Osteoblast (primary cell): ENCODE measurements around the gene ZNF689. TPM values are rescaled to one million over a fixed set of nuclear protein-coding genes. Genes with fewer than 3 reads are reported as not detected.
"Not testable (repeated sequence)": the region's sequence is repeated elsewhere in the genome, so short reads cannot be mapped to it uniquely, and the experiment has no call there.

Experiments used
- DNase-seq: peaks from one replicate; pipeline ENCODE4 v3.0.0; 2011; ENCODE audit warnings: low spot score, mixed read lengths; ENCODE audit not compliant: insufficient read length; ENCODE audit errors: missing footprints
- H2AFZ ChIP-seq: 2 replicates; pipeline ENCODE4 v1.6.0; 2011; ENCODE audit warnings: mild to moderate bottlenecking, low read length
- H3K27ac ChIP-seq: 2 replicates; pipeline ENCODE4 v1.5.1; 2011; ENCODE audit warnings: mild to moderate bottlenecking, low read depth, low read length, moderate library complexity
- H3K27me3 ChIP-seq: 2 replicates; pipeline ENCODE4 v1.6.0; 2012; ENCODE audit warnings: mild to moderate bottlenecking, control low read depth, inconsistent platforms, low read length, moderate library complexity; ENCODE audit not compliant: insufficient read depth
- H3K36me3 ChIP-seq: 2 replicates; pipeline ENCODE4 v1.5.1; 2011; ENCODE audit warnings: mild to moderate bottlenecking, low read length, control low read depth, moderate library complexity; ENCODE audit not compliant: insufficient read depth
- H3K4me1 ChIP-seq: 2 replicates; pipeline ENCODE4 v1.5.1; 2011; ENCODE audit warnings: mild to moderate bottlenecking, low read length, control low read depth, moderate library complexity; ENCODE audit not compliant: insufficient read depth
- H3K4me2 ChIP-seq: 2 replicates; pipeline ENCODE4 v1.6.0; 2011; ENCODE audit warnings: mild to moderate bottlenecking, low read length; ENCODE audit not compliant: insufficient read depth
- H3K4me3 ChIP-seq: fragments of 200-600 bp; sonication (generic); 3 replicates; pipeline ENCODE4 v1.5.1; 2012; ENCODE audit warnings: mild to moderate bottlenecking, low read length, inconsistent platforms; ENCODE audit not compliant: insufficient read depth
- H3K79me2 ChIP-seq: 2 replicates; pipeline ENCODE4 v1.6.0; 2012; ENCODE audit warnings: mild to moderate bottlenecking, low read length, control low read depth, inconsistent platforms; ENCODE audit not compliant: insufficient read depth
- H3K9me3 ChIP-seq: 2 replicates; pipeline ENCODE4 v1.5.1; 2011; ENCODE audit warnings: low read depth, low read length, control low read depth
- H4K20me1 ChIP-seq: 2 replicates; pipeline ENCODE4 v1.6.0; 2012; ENCODE audit warnings: mild to moderate bottlenecking, low read length, control low read depth; ENCODE audit not compliant: insufficient read depth
- total RNA-seq: library from RNA; depleted of rRNA; stranded (reverse); fragments of >200 nt; gene quantifications from 2 replicates; pipeline ENCODE4 v1.2.3, GENCODE V29; 2012
- TF ChIP-seq, protein P1 (sequence below): IDR thresholded peaks from 2 replicates; pipeline ENCODE4 v1.5.1; 2011; ENCODE audit warnings: mild to moderate bottlenecking, low read depth, low read length, moderate library complexity; ENCODE audit errors: extremely low read depth

The ZNF689 gene
- total RNA-seq, 1 donor, result 8.3 TPM

GRCh38 chr16:30592871-30593270 lies 17.3 kb downstream of the ZNF689 start:
- no peak overlapping the region for H2AFZ ChIP-seq
- no peak overlapping the region for H3K27ac ChIP-seq
- no peak overlapping the region for H3K4me3 ChIP-seq
- H3K36me3 ChIP-seq, result no peaks in the 10 kb centered on the region
- DNase-seq, result no peak
- TF ChIP-seq, protein P1, sequence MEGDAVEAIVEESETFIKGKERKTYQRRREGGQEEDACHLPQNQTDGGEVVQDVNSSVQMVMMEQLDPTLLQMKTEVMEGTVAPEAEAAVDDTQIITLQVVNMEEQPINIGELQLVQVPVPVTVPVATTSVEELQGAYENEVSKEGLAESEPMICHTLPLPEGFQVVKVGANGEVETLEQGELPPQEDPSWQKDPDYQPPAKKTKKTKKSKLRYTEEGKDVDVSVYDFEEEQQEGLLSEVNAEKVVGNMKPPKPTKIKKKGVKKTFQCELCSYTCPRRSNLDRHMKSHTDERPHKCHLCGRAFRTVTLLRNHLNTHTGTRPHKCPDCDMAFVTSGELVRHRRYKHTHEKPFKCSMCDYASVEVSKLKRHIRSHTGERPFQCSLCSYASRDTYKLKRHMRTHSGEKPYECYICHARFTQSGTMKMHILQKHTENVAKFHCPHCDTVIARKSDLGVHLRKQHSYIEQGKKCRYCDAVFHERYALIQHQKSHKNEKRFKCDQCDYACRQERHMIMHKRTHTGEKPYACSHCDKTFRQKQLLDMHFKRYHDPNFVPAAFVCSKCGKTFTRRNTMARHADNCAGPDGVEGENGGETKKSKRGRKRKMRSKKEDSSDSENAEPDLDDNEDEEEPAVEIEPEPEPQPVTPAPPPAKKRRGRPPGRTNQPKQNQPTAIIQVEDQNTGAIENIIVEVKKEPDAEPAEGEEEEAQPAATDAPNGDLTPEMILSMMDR, result no peak
- H3K4me2 ChIP-seq, result no peak overlapping the region
- H3K79me2 ChIP-seq, result no peaks in the 10 kb centered on the region
- no peaks in the 10 kb centered on the region for H4K20me1 ChIP-seq
- no peaks in the 10 kb centered on the region for H3K4me1 ChIP-seq
- H3K27me3 ChIP-seq, result no peaks in the 10 kb centered on the region
- no peaks in the 10 kb centered on the region for H3K9me3 ChIP-seq

DNA sequence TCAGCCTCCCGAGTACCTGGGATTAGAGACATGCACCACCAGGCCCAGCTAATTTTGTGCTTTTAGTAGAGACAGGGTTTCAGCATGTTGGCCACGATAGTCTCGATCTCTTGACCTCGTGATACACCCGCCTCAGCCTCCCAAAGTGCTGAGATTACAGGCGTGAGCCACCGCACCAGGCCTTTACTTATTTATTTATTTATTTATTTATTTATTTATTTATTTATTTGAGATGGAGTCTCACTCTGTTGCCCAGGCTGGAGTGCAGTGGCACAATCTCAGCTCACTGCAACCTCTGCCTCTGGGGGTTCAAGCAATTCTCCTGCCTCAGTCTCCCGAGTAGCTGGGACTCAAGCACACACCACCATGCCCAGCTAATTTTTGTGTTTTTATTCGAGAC lies 19.3 kb downstream of the ZNF689 start:
- not testable (repeated sequence) for H3K4me1 ChIP-seq, H2AFZ ChIP-seq, H4K20me1 ChIP-seq, H3K27ac ChIP-seq, H3K4me2 ChIP-seq, H3K4me3 ChIP-seq, DNase-seq, H3K36me3 ChIP-seq, H3K9me3 ChIP-seq, H3K27me3 ChIP-seq
- H3K79me2 ChIP-seq, result peaks cover 10% of the 10 kb centered on the region

DNA sequence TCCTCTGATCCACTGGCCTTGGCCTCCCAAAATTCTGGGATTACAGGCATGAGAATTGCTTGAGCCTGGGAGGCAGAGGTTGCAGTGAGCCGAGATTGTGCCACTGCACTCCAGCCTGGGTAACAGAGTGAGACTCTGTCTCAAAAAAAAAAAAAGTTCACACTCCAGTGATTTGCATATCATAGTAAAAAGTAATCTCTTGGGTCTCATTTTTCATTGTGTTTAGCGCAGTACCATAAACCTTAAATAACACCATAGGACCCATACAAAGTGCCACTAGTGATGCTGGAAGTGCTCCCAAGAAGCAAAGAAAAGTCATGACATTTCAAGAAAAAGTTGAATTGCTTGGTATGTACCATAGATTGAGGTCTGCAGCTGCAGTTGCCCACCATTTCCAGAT lies 20.6 kb downstream of the ZNF689 start:
- H3K4me3 ChIP-seq, H3K4me1 ChIP-seq, DNase-seq, H3K9me3 ChIP-seq, H2AFZ ChIP-seq, H3K27me3 ChIP-seq, H4K20me1 ChIP-seq, H3K4me2 ChIP-seq, H3K27ac ChIP-seq, H3K36me3 ChIP-seq: not testable (repeated sequence)
- H3K79me2 ChIP-seq, result peaks cover 17% of the 10 kb centered on the region

DNA sequence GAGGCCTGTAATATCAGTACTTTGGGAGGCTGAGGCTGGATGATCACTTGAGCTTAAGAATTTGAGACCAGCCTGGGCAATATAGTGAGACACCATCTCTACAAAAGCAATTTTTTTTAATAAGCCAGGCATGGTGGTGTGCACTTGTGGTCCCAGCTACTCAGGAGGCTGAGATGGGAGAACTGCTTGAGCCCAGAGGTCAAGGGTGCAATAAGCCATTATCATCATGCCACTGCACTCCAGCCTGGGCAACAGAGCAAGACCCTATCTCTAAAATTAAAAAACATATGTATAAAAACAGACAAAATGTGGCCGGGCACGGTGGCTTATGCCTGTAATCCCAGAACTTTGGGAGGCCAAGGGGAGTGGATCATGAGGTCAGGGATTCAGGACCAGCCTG lies 21.5 kb downstream of the ZNF689 start:
- no peak overlapping the region for H3K27ac ChIP-seq
- no peak overlapping the region for H3K4me2 ChIP-seq
- no peak overlapping the region for H3K4me3 ChIP-seq
- H4K20me1 ChIP-seq, result no peaks in the 10 kb centered on the region
- peaks cover 12% of the 10 kb centered on the region for H3K4me1 ChIP-seq
- DNase-seq, result no peak
- no peaks in the 10 kb centered on the region for H3K27me3 ChIP-seq
- TF ChIP-seq, protein P1, result no peak
- peaks cover 23% of the 10 kb centered on the region for H3K79me2 ChIP-seq
- H3K36me3 ChIP-seq, result no peaks in the 10 kb centered on the region
- no peaks in the 10 kb centered on the region for H3K9me3 ChIP-seq
- no peak overlapping the region for H2AFZ ChIP-seq

DNA sequence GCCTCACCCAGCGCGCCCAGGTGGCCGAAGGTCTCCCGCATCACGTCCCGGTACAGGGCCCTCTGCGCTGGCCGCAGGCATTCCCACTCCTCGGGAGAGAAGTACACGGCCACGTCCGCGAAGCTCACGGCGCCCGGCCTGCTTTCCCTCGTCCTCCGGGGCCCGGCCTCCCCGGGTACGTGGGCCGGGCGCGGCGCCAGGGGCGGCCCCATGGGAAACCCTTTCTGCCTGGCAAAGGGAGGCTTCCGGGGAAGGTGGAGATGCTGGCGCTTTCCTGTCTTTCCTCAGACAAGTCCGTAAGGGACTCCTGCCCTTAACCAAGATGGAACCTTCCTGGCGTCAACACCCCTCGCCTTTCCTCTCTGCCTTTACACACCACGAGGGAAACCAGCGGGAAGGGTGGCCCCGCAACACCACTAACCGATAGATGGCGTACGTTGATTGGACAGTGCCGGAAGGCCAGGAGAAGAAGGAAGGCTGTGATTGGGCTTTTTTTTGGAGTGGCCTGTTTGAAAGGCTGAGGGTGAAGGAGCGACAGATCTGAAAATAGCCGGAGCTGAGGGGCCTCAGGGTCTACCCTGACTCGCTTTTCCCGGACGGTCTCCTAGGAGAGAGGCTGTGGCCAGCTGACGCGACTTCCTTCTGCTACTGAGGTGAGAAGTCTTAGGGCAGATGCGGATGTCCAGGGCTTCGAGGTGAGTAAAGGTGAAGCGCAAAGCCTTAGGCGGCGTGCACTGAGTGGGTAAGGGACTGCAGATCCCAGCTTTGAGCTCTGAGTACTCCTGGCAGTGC lies 24.6 kb downstream of the ZNF689 start, which contains the start of gene ZNF785:
Gene ZNF785, minus strand, starts transcription at position 298 of the 792 bp plus-strand sequence. Its CDS starts 86 bp downstream, at position 212.
- Histone ChIP-seq H3K36me3 (peaks cover 17% of the 10 kb centered on the region), H3K4me1 (peaks cover 12% of the 10 kb centered on the region), H3K4me3 (peak within 1 kb of the TSS; percentile 89), H2AFZ (peak within 1 kb of the TSS; percentile 99), H3K27me3 (no peaks in the 10 kb centered on the region), H3K4me2 (peak within 1 kb of the TSS; percentile 99), H3K79me2 (peaks cover 47% of the 10 kb centered on the region), H4K20me1 (no peaks in the 10 kb centered on the region), H3K27ac (peak within 1 kb of the TSS; percentile 65), H3K9me3 (no peaks in the 10 kb centered on the region)
- DNase-seq, result peak; percentile 99
- TF ChIP-seq, protein P1, result peak; percentile 7
